ENCODE data around the gene TASP1. TPM values are rescaled to one million over a fixed set of nuclear protein-coding genes. Genes with fewer than 3 reads are reported as not detected.

The TASP1 gene
- total RNA-seq, 1 experiment from 2014 or later = 5.6 TPM

DNA sequence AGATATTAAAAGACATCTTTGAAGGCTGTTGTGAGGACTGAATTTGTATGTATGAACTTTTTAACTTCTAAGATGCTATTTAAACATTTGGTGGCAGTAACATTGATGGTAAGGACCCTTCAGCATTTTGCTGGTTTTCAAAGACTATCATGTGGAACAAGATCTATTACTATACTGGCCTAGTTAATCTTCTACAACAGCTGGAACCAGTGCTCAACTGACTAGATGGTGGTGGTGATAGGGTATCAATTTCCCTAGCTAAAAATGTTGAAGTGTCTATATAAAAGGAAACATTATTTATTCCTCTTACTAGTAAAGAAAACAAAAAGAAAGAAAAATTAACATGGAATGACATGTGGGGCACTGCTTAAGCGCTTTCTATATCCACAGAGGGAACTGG lies 195.7 kb downstream of the TASP1 start:
- DNase-seq (ENCODE audit: low read depth) = no peak

DNA sequence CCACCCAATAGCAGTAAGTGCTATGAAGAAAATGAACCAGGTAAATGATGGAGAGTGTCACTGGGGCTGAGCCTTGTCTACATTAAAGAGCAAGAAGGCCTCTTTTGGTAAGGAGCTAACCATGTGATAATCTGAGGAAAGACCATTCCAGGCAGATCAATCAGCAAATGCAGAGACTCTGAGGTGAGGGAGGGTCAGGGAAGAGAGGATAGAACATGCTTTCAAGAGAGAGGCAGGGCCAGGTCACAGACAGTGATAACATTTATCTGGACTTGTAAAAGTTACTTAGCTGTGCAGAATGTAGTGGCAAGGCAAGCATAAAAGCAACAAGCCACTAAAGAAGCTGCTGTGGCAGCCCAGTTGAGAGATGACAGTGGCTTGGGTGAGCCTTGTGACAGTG lies 197.3 kb downstream of the TASP1 start:
- no peak for DNase-seq (ENCODE audit: low read depth)

DNA sequence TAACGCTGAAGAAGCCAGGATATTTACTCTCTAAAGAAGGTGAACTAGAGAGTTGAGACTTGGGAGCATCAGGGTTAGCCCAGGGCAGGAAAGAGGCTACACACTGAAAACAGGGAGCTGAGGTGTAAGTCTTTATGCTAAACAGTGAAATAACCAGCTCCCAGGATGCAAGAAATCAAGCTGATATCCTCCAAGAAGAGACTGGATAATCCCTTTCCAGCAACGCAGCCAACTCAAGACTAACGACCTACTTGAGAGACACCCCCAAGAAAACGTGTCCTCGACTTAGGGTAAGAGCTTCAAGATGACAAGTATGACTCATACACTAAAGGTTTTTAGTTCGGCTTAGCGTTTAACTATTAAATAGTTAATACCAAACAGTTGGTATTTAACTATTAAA lies 202.2 kb downstream of the TASP1 start:
- DNase-seq (ENCODE audit: low read depth) = no peak

DNA sequence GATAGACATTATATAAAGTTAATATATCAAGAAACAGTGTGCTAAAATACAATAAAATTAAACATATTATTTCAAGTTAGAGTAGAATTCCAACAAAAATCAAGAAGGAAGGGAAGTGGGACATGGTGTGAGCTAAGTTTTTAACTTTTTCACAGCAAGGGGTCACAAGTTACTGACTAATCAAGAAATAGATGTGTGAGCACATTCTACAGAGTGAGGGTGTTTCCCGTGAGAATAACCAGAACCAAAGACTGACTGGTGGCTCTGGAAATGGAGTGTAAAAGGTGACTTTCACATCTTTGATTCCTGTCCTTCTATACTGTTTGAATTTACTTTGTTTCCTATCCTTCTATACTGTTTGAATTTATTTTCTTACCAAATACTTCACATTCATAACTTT lies 206.6 kb downstream of the TASP1 start:
- DNase-seq (ENCODE audit: low read depth) = no peak

DNA sequence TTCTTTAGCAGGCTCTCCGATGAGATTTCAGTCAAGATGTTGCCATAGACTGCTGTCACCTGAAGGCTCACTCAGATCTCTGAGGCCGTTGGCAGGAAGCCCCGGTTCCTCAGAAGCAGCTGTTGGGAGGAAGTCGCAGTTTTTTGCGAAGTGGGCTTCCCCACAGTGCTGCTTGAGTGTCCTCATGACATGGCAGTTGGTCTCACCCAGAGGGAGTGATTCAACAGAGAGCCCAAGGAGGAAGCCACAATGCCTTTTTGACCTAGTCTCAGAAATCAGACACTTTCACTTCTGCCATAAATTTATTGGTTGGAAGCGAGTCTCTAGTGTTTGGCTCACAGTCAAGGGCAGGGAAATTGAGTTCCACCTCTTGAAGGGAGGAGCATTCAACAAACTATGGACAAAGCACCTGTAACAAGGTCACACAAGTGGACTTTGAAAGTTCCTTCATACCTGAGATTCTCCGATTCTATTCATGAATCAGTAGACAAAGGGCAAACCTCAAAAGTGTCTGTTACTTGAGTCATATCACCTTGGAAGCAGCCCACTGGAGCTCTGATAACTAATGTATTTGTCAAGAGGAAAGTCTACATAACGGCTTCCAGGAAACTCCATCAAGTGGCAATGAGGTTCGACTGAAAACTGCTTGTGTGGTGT lies 208.3 kb downstream of the TASP1 start:
- DNase-seq (ENCODE audit: low read depth) = no peak

DNA sequence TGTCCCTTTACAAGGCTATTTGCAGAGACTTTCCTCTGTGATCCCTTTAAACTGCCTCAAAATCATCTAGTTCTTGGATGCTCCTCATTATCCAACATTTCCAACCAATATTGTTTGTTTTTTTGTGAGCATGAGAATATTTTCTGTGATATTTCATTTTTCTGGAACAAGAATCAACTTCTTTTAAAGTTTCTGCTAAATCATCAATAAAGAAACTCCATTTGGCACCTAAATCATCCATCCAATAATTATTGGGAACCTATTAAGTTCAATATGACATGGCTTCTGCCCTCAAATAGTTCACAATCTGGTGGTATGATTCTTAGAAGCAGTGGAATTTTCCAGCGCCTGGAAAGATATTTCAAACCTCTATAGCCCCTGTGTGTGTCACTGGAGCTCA lies 210.0 kb downstream of the TASP1 start:
- no peak for DNase-seq (ENCODE audit: low read depth)

DNA sequence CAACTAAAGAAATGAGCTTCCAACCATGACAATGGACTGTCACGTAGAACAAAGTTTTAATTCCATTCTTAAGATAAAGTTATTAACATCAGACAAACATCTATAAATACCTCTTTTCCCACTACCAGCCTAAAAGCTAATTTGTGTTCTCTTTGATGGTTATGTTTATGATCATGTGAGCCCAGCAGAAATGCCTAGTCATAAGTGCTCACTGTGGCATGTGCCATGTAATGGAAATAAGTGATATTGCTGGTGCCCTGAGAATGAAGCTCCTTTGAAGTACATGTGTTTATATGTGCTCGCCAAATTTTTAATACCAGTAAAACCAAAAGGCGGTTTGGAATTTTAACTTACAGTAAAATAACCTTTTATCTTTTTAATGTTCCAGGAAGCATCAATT lies 211.9 kb downstream of the TASP1 start:
- DNase-seq (ENCODE audit: low read depth) = no peak

DNA sequence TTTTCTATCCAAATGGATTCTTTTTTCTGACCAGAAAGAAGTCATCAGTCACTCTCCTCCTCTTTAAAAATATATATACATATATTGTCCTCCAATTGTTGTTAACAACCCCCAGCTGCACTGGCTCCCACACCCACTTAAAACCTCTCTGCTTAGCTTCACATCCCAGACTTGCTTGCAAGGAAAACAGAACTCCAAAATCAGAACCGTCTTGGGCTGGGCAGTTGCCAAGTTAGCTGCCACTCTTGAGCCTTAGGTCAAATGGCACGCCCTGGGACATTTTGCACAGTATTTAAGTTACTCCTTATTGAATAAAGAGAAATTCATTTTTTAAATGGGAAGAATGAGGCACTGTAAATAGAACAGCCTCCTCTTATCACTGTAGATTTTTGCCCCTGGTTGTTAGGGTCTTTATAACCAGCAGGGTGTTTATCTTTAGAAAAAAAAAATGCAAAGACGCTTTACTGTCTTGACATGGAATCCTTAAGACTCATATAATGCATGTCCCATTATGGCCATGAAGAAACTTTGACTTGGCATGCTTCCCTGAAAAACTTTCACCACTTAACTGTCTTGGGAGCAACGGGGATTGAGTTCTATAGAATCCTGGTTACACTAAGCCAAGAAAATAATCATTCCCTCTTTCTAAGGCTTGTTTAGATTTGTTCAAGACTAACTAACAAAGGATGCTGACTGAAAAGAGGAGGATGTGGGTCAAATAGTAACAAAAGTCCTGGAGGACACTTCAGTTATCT lies 213.2 kb downstream of the TASP1 start:
- no peak for DNase-seq (ENCODE audit: low read depth)

DNA sequence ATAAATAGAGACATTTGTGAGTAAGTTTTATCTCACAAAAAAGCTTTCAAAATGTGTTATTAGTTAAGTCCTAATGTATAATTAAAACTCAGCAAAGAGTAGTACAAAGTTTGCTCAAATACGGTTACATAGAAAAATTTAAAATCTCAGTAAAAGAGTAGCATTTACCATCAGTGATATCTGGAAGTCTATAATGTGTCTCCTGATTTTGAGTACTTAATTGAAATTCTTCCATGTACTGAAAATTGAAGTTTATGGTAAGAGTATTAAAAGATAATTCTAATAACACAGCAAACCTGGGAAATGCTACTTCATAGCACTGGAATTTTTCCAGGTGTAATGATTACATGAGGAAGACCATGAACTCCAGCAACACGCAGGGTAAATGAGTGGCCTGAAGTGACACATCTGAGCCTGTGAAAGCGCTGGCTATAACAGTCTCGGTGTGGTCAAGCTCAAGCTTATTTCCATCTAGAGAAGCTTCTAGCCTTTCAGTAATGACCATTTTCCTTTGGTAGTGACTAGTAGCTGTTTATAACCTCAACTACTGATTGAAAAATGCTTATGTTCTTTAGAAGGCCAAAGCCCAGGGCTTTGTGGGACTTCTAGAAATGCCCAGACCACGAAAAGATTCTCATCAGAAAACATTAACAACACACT lies 214.4 kb downstream of the TASP1 start:
- DNase-seq (ENCODE audit: low read depth) = no peak

DNA sequence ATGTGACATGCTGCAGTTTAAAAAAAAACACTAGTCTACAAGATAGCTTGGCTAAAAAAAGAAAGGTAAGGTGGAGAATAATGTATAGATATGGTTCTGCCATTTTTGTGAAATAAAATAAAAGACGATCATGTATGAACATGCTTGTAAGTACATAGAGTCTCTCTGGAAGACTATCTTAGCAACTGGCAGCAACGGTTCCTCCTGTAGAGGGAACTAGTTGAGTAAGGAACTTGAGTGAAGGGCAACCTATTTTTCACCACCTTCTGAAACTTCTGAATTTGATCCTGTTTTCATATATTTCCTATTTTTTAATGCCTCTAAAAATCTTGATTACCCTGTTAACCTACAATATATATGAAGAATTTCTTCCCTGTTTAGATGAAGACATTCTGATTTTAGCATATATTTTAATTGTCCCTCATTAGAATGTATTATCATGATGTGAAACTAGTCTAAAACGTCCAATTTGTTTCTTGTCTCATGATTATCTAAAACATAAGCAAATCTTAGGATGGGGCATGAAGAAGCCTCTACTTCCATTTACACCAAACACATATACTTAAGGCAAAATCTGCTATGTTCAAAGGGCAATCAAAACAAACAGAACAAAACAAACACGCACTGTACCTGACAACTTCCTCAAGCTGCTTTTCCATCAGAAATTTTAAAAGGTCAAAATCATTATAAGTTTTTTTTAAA lies 215.1 kb downstream of the TASP1 start:
- no peak for DNase-seq (ENCODE audit: low read depth)

DNA sequence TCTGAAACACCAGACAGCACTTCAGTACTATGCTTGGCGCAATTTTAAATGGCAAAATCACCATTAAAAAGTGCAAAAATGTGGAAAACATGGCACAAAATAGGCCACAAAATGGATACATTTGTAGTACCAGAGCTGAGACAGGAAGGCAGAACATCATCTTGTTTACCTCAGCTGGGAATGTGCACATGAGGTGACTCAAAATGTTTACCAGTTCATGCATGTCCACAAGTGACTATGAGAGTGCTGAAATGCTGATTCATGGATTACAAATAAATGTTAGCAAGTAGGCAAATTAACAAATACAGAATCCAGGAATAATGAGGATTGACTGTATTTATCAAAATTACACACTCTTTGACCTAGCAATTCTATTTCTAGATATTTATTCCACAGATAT lies 216.1 kb downstream of the TASP1 start:
- DNase-seq (ENCODE audit: low read depth) = peak; percentile 44

DNA sequence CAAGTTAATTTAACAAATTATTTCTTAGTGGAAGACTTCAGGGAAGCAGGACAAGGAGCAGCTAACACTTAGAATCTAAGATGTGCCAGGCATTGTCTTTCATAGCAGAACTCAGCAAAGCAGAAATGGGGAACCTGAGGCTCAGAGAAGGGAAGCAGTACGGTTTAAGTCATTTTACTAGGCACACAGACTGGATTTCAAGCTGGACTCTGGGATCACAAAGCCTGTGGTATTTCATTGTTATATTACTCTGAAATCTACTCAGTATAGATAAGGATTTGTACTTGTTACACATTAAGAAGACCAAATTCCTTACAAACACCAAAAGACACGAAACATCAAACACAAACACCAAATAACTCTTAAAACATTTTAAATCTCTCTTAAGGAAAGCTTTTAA lies 218.1 kb downstream of the TASP1 start:
- DNase-seq (ENCODE audit: low read depth) = no peak

DNA sequence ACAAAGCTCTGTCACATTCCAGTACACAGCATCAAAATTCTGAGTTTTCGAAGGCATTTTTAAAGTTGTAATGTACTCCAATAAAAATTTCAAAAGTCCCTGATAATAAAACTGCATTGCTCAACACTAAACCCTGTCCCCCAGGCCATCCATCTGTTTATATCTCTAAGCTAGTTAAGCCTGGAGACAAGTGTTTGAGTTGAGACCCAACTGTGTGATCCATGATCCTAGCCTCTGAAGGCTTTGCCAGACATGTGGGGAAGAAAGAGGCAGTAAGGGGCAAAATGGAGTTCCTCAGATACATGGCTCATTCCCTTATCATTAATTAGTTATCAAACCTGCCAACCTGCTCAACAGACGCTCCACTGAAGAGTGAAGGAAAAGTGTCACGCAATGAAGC lies 219.3 kb downstream of the TASP1 start:
- no peak for DNase-seq (ENCODE audit: low read depth)

DNA sequence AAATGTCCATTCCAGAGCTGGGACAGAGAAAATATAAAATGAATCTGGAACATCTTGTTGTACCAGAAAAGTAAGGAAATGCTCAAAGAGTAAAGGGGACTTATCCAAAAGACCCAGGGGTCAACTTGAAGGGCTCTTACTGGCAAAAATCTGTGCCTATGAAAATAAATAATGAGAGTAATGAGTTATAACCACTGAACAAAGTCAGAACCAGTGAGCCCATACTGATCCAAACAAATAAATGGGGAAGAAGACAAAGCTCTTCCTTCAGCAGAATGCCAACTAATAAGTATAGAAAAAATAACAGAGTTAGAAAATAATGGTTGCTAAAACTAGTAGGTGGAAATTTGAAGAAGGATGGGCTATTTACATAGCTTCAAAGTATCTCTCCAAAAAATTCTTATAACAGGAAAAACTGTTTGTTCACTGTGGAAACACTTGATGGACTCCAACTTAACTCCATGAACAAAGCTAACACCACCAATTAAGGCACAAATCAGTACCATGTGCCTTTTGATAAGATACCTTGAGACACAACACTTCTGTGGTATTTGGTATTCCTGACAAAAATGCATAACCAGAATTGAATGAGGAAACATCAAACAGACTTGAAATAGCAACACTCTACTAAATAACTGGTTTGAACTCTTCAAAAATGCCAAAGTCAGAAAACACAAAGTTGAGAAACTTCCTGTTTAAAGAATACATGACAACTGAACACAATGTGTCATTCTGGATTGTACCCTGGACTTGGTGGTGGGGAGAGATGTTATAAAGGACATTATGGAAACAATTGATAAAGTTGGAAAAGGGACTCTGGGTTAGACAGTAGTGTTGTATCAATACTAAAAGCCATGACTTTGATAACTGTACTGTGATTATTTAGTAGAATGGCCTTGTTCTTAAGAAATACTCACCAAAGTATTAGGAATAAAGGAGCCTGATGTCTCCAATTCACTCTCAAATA lies 220.2 kb downstream of the TASP1 start:
- no peak for DNase-seq (ENCODE audit: low read depth)

DNA sequence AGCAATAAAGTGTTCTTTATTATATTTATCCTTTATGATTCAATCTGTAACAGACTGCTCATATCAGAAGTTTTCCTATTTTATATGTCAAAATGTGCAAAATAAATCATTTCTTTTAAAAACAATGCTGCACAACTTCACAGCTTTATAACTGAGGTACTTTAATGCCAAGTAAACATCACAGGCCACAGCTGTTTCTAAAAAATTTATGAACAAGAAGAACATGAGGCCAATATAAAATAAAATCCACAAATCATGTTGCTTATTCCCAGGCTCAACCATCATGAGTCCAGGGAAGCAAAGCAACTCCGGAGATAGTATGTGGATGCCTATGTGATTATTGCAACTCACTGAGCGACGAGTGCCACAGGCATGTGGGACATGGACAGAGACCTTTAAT lies 222.2 kb downstream of the TASP1 start:
- DNase-seq (ENCODE audit: low read depth) = no peak

DNA sequence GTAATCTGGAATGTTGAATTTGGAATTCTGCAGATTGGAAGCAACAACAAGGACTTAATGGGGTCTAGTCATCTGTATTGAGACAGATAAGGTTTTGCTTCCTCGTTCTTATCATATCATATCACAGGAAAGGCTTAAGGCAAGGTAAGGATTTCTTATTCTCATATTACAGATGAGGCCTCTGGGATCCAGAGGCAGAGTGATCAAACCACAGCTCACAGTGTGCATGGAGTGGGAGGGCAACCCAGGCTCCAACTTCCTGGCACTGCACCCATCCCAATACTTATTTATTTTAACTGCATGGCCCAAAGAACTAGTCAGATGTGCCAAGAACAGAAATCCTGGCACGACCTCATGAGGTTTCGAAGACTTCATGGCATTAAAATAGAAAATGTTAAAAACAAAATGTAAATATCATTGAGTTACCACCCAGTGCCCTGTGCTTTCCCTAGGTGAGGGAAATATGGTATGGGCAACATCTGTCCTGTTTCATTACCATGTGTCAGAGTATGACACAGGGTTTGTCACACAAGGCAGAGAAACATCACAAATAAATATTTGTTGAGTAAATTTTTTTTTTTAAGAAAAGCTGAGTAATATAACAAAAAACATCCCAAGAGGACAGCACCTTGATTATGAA lies 225.8 kb downstream of the TASP1 start:
- DNase-seq (ENCODE audit: low read depth) = peak; percentile 26

DNA sequence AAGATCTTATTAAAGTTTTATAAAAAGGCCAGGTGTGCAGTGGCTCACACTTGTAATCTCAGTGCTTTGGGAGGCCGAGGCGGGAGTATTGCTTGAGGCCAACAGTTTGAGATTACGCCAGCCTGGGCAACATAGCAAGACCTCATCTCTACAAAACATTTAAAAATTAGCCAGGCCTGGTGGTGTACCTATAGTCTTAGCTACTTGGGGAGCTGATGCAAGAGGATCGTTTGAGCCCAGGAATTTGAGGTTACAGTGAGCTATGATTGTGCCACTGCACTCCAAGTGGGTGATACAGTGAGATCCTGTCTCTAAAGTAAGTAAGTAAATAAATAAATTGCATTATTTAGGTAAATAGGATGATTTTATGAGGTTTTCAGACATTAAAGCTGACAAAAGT lies 234.4 kb downstream of the TASP1 start:
- no peak for DNase-seq (ENCODE audit: low read depth)

DNA sequence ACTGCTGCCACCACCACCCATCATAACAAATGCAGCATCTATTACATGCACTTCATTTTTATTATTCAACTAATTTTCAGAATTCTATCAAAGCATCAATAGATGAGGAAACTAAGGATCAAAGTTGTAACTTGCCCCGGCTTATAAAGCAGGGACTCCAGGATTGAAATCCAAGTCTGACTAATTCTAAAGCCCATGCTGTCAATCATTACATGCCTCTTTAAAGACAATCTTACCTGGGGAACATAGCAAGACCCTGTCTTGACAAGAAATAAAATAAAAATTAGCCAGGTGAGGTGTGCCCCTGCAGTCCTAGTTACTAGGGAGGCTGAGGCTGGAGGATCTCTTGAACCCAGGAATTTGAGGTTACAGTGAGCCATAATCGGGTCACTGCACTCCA lies 235.3 kb downstream of the TASP1 start:
- no peak for DNase-seq (ENCODE audit: low read depth)

DNA sequence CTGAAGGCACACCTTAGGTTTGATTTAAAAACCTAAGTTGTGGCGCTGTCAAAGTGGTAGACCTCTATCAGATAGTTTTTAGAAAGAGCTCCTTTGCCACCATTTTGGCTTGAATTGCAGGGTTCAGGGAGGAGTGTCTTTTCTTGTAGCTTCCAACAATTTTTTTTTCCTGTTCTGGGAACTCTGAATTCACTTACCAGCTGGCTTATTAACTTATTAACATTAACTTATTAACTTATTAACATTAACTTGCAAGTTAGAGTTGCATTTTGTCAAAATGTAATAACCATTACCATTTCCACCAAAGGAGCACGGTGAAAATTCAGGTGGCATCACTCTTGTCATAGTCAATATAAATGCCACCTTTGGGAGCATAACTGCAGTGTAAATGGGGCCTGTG lies 235.7 kb downstream of the TASP1 start:
- DNase-seq (ENCODE audit: low read depth) = no peak

DNA sequence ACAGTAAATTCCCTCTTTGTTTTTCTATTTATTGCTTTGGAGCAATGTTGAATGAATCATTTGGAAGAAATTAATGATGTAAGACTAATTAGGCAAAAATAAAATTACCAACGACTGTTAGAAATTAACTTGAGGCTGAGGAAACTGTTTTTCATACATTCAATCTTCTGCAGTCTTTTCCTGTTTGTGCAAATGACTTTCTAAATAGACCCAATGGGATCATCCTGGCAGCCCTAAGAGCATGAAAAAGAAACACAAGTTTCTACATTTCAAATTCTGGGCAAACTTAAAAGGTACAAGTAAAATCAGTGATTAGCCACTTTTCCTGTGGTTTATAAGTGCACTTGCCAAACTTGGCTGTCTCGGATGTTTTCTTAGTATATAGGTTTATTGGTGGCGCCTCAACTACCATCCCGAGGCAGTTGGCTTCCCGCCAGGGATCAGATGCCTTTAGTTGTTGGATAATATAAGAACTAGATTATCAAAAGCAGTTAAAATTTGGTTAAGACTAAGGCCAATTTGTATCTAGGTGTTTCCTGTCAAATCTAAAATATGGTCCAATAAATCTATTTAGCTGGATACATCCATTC lies 236.5 kb downstream of the TASP1 start:
- DNase-seq (ENCODE audit: low read depth) = no peak

All from LHCN-M2 (cell line).